HG03442 (cell line): ENCODE data around the gene FAM131A.

ENCODE experiments used
- ATAC-seq: cut with Tn5 transposase; IDR thresholded peaks from one replicate; pipeline ENCODE4 v1.9.1; 2021; ENCODE audit warnings: mild to moderate bottlenecking, moderate library complexity; ENCODE audit not compliant: unreplicated experiment

FAM131A gene

DNA sequence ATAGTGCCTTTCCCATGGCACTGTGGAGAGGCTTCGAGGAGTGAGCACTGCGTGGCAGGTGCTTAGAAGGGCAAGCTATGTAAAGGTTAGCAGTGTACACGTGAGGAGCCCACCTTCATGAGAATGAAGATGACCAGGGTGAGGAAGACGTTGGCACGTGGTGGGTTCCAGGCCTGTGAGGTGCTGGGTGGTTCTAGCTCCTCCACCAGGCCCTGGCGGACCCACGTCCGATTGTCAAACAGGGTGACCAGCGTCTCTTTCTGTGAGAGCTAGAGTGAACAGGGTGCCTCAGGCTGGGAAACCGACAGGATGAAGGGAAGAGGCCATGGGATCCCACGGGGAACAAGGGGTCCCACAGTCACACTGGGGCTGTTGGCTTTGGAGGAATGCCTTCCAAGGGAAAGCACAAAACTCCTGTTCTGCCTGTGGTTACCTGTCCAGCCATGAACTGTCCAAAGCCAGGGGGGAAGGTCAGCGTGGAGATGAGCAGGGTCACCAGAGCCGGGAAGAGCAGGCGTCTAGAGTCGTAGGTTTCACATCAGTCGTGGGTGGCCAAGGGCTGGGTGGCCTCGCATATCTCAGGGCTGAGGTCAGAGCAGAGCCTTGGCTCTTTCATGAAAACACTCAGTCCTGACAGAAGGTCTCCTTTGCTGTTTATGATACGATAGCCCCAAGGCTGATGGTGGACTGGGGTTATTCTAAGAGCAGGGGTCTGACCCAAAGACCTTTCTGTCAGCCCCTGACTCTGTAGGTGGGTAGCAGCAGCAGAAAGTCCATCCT, 18.1 kb downstream of the FAM131A start:
- ATAC-seq, result no peak

DNA sequence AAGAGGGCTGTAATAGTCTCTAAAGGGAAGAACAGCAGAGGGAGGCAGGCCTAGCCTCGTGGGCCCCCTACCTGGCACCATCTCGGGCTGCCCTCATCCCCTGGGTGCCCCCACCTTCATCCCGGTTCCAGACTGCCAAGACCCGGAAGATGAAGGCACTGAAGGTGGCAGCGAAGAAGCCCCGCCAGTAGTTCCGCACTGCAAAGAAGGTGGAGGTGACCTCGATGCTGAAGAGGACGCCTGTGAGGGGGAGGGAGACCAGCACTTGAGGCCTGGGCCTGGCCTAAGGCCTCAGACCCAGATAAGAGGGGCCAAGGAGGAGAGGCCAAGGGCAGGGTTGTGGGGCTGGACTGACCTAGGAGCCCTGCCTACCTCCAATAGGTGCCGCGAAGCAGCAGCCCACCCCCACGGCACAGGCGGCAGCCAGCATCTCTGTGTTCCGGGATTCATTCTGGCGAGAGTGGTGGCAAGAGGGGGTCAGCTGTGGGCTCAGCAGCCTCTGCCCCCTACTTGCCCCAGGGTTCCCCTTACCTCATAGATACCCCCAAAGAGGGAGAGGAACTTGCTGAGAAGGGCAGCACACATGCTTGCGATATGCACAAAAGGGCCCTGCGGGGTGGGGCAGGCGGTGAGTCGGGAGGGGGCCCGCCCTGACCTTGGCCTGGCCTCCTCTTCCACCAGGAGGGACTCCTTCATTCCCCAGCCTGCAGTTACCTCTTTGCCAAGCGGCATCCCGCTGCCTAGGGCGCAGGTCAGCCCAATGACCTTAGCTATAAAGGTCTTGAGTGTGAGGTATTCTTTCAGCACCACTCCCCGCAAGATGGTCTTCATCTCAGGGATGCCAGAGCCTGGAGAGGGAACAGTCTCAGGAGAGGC, 20.1 kb downstream of the FAM131A start:
- ATAC-seq, result no peak

DNA sequence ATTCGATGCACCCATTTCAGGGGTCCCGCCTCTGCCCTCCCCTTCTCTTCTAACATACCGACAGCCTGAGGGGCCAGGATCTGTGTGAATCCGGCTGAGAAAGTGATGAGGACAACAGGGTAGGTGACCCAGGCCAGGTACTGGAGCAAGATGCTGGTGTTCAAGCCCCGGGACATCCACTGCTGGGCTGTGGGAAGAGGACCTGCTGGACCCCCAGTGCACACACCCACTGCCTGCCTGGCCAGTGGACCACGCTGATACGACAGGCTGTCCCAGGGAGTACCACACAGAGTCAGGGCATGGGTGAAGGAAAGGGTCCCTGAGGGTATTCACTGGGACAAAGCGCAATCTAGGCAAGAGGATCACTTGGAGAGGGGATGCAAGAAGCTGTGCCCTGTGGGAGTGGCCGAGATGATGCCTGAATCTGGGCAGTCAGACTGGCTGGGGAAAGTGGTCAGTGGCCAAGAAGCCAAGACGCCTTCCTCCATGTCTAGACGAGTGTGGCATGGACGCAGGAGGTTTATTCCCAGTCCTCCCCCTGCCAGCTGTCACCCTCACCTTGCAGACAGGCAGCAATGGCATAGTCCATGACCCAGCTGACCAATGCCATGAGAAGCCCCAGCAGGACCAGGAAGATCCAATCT, 20.8 kb downstream of the FAM131A start:
- no peak for ATAC-seq

DNA sequence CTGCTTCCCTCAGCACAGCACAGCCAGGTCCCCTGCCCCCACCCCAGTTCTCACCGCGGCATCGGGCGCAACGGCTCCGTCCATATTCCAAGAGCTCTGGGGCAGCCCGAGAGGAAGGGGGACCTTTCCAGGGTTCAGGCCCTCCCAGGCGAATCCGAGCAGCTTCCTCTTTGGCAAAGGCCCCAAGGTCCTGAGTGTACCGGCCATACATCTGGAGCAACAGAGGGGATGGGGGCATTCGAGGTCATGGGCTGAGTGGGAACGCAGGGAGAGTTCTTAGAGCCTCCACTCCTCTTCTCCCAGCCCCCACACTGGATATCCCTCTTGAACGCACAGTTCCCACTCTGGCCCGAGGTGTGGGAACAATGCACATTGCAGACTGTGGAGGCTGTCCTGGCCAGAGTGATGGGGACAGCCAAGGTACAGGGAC, 21.5 kb downstream of the FAM131A start:
- no peak for ATAC-seq

DNA sequence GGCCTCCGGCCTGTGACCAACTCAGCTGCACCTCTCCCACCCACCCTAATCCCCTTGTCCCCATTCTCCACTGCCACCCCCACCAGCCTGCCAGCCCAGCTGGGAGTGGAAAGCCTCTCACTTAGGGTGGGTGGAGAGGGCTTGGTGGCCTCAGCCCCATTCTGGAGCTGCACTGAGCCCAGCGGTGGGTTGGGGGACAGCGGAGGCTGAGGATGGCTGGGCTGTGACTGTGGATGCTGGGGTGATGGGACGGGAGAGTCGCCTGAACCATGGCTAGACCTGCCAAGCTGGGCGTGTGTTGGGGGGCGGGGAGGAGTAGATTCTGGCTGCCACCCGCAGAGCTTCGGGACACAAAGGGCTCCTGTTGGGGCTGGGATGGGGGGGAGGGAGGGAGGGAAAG, 22.2 kb downstream of the FAM131A start:
- no peak for ATAC-seq

DNA sequence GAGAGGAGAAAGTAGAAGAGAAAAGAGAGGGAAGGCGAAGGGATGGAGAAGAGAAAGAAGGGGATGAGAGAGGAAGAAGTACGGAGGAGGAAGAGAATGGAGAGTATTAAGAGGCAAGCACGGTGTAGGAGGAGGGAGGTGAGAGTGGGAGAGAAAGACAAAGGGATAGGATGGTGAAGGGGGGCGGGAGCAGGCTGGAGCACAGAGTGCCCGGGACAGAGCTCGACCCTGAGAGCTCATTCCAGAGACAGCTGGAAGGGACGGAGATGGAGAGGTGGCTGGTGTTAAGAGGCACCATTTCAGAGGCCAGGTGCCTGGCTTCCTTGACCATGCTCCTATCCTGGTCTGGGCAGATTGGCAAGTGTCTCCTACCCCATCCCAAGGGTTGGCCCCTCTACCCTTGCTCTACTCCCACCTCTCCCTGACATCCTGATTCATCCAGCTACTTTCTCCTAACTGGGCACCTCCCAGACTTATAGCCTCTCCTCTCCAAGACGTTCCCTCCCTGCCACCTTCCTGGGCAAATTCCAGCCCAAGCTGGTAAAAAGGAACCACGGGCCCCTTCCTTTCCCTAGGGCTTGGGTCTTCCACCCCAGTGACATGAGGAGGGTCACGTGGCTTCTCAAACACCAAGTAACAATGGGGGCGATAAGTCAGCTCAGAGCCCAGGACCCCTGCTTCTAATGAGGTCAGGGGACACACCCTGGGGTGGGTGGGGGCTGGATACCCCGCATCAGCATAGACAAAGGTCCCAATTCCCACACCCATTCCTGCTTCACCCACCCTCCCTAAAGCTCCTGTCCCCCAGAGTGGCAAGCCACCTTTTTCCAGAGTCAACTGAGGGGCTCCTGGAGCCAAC, 22.9 kb downstream of the FAM131A start:
- ATAC-seq, result no peak

DNA sequence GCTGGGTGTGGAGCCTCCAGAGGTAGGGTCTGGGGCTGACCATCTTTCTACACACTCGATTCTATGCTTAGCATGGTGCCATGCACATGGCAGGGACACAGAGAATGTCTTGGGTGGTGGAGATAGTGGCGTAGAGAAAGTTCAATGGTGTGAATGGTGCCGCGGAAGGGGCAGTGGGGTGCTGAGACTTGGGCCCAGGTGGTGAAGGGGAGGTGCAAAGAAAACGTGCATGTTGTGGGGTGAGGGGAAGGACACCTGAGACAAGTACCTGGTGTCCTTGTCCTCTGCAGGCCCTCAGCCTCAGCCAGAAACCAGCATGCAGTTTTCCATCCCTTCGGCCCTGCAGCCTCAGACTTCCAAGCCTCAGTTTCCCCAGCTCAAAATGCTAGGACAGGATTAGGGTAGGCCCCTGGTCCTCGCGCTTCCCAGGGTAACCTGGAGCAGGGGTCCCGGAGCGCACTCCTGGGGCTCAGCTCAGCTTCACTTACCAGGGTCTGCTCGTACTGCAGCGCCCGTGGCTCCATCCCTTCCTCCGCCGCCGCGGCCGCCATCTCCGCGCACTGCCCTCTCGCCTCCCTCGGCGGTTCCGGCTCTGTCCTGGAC, 23.6 kb downstream of the FAM131A start:
- ATAC-seq, result no peak

DNA sequence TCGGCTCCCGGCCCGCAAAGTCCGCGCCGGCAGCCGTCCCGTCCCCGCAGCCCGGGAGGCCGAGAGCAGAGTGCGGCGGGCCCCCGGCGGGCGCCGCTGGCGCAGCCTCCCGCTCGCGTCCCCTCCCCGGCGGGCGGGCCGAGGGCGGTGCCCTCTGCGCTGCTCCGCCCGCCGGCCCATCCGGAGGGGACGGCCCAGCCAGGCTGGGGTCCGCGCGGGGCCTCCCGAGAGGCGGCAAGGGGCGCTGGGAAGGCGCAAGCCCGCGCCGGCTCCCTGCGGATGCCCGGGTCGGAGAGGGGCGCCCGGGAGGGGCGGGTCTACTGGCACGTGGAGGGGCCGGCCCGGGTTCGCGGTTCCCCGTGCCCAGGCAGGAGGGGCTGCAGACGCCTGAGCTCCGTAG, 24.1 kb downstream of the FAM131A start, which contains the start of the genes CLCN2 and POLR2H:
CLCN2 (minus strand) TSS at position 74 of the 400 bp plus-strand sequence. CDS start 126 bp downstream, outside the sequence.
POLR2H (plus strand) TSS at position 179 of the 400 bp plus-strand sequence. CDS start 1,783 bp downstream, outside the sequence.
- ATAC-seq, result peak; percentile 28

DNA sequence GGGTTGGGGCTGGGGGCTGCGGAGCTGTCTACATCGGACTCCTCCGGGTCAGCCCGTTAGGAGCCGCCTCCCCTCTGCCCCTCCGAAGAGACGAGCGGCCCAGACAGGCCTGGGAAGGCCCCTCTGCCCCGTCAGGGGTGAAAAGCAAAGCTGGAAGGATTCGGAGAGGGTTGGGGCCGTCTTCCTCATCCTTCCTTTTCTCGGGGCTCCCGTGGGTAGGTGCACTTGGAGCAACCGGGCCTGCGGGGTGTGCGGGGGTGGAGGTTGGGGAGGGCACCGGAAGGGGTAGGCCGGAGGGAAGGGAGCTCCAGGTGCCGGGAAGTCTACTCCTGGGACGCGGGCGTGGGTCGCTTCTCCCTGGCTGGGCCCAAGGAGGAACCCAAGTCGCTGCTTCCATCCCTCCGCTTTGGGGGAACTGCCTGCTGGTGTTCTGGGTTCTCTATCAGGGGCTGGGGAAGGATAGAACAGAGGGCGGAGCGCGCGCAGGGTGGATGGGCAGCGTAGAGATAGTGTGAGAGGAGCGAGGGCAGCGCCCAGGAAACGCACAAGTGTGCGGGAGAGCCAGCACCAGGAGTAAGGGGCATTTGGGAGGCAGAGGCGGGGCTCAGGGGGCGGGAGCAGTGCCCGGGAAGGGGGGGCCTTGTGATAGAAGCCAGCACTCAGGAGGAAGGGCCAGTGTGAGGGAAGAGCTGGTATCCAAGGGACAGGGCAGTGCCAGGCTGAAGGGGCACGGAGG, 24.7 kb downstream of the FAM131A start:
- peak; percentile 2 for ATAC-seq

DNA sequence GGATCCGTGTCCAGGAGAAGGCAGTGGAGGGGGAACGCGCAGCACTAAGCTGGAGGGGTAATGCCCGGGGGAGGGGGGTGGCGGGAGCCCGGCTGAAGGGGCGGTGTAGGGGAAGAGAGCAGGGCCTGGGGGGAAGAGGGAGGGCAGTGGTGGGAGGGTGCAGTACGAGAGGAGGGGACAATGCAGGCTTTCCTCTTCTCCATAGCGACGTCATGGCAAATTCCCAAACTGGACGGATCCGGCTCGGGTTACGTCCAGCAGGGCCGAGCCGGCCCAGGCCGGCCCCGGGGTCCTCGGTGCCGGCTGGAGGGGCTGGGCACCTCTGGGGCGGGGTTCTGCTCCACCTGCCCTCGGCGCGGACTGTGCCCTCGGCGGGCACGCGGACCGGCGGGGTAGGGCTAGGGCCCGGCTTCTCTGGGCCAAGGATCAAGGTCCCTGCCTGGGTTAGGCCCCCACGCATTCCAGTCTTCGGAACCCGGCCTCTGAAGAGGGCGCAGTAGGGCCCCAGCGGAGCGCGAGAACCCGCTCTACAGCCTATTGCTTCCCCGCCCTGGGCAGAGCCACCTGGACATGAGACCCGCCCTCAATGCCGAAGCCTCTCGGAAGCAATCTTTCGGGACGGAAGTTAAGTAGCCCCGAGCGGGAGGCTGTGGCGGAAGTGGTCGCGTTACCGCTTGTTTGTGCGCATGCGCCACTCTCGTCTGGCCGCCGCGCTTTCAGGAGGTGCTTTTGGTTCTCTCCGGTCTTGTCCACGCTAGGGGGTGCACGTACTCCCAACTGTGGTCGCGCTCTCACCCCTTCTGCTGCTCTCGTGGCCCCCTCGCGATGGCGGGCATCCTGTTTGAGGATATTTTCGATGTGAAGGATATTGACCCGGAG, 25.5 kb downstream of the FAM131A start:
- peak; percentile 87 for ATAC-seq

DNA sequence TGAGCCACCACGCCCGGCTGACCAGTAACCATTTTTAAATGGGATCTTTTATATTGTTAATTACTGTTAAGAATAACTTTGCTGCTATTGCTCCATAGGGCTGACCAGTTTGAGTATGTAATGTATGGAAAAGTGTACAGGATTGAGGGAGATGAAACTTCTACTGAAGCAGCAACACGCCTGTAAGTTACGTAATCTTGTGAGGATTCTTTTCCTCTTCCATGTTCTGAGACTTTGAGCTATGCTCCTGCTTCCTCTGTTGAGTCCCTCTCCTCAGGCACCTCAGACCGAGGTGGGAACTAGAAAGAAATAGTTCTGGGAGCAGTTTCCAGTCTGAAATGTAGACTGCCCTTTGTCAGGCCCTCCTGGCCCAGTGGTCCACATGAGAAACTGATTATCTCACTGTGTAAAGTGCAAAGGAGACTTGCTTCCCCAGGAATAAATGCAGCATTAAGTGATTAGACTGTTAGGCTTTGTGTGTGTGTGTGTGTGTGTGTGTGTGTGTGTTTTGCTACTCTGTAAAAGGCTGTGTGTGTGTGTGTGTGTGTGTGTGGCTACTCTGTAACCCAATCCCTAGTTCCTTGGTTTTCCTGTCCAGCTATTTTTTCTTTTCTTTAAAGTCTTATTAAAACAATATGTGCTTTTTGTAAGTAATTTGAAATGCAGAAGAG, 29.4 kb downstream of the FAM131A start:
- no peak for ATAC-seq

DNA sequence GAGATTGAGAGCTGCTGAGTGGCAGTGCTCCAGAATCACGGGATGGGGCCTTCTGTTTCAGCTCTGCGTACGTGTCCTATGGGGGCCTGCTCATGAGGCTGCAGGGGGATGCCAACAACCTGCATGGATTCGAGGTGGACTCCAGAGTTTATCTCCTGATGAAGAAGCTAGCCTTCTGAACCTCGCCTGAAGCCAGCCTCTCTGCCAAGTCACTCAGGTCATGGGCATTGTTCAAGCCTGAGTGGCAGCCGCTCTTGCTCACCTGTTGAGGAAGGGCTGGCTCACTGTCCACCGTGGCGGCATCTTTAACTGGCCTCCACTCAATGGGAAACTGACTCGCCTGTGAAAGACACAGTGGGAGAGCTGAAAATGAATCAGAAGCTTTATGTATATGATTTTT, 30.7 kb downstream of the FAM131A start:
- ATAC-seq, result no peak

DNA sequence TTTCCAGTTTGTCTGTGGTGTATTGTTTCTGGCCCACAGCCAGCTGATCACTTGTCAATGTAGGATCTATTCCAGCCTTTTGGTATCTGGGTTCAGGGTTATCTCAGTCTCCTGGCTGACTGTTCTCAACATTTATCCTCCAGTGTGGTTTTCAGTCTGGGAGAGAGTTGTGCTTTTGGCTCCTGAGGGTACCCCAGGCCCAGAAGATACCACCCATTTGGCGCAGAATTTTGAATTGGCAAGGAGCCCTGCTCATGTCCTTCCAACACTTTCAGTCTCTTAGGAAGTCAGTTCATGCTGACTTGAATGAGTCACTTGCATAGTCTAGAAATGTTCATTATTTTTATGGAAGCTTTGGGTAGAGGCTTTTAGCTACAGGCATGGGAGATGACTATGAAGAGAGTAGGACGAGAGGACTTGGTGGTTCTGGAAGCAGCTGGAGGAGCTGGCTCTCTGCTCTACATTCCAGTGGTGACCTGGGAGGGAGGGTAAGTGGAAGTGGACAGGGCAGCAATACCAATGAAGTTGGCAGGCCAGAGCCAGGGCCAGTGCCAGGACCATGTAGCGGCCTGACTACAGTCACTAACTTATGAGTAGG, 31.3 kb downstream of the FAM131A start:
- ATAC-seq, result no peak

DNA sequence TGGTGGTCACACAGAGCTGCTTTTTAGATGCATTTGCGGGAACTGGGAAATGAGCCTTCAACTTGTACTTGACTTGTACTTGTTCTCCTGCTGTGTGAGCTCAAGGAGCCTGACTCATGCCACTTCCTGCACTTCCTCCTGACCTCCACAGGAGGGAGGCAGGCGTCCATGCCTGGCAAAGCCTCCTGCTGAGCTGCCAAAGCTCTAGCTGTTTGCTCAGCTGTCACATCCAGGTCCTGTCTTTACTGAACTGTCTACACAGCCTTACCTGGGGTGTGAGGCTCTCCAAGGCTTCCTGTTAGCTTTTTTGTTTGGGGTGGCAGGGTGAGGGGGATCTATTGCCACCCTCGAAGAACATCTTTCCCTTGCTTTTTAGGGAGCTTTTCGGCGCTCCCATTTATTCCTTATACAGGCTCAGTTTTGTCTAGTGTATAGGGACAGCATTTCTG, 34.2 kb downstream of the FAM131A start:
- peak; percentile 55 for ATAC-seq

DNA sequence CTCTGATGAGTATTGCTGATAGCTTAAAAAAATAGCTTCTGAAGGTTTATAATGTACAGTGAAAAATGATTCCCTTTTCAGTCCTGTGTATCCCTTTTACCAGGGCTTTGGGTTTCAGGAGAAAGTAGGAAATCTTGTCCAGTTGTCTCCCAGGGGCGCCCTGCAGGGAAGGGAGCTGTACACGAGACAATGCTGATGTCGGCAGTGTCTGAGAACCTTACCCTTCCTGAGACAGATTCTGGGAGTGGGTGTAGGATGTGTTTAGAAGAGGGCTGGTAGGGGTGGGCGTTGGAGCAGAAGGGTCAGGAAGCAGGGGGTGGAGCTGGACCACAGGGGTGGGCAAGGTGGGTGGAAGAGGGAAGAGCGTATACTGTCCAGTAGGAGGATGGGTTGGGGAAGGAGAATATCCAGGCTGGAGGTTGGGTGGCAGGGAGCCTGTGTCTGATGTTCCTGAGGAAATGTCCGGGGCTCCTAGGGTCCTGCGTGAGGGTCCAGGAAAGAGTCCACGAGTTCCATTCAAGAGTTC, 35.0 kb downstream of the FAM131A start:
- ATAC-seq, result no peak

DNA sequence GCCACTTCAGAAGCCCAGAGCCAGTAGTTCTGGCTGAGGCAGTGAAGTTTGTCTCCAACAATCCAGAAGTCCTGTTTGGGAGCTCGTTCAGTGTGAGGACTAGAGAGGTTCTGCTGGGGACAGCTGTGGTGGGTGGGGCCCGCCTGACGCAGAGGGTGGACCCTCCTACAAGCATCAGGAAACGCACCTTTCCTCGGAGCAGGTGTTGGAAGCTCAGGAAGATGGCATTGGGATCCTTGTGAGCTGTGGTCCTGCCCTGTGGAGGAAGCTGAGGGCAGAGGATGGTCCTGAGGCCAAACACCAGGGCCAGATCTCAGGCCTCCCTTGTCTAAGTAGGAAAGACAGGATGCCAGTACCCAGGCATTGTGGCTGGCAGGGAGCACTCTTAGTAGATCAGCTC, 35.5 kb downstream of the FAM131A start:
- no peak for ATAC-seq

DNA sequence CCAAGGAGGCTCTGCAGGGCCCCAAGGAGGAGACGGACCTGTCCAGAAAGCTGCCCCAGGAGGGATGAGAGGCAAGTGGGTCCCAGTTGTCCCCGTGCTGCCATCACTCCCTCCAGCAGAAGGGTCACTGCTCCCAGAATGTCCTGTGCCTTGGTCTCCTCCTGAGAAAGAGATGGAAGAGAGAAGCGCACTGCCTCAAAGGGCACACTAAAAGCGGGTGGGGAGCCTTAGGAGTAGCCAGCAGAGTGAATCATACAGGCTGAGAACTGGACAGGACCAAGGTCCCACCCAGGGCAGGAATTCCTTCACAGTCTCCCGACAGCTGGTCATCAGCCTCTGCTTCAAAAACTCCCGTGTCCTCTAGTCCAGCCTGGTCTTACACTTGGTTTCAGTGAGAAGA, 36.0 kb downstream of the FAM131A start:
- no peak for ATAC-seq
